Measurements from ENCODE around the gene CUEDC1. TPM values are rescaled to one million over a fixed set of nuclear protein-coding genes. Genes with fewer than 3 reads are reported as not detected.

CUEDC1 gene
- total RNA-seq, 1 experiment from 2014 or later: 0.71 TPM

DNA sequence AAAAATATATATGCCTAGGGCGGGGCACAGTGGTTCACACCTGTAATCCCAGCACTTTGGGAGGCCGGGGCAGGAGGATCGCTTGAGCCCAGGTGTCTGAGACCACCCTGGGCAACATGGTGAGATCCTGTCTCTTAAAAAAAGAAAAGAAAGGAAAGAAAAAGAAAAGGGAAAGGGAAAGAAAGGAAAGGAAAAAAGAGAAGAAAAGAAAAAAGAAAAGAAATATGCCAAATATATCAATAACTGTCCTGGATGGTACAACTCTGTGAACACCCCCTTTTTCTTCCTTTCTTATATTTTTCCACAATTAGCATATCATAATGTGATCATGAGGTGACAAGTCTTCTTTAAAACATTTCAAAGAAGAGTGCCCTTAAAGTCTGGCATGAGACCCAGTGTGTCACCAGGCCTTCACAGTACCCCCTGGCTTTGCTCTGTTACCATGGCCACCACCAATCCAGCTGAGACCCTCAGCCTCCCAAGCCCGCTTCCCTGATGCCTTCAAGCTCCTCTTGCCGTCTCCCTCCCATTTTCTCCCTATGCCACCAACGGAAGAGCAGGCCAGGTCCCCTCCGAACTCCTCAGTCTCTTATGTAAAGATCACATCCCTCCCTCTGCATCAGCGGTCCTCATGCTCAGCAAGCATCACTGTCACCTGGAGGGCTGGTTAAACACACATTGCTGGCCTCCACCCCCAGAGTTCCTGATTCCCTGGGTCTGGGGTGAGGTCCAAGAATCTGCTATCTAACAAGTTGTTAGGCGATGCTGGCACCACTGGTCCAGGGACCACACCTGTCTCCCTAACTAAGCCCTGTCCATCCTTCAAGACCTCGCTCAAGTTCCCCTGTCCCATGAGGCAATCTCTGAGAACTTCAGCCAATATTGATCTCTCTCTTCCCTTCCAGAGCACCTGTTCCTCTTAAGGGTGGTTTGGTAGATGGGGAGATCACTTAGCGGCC, 44.5 kb downstream of the CUEDC1 start:
- no peak for DNase-seq
- H3K36me3 ChIP-seq (ENCODE audit: insufficient read depth, low read length): no peaks in the 10 kb centered on the region
- no peaks in the 10 kb centered on the region for H3K9me3 ChIP-seq (ENCODE audit: low read length)
- H3K4me2 ChIP-seq (ENCODE audit: low read depth, low read length, poor library complexity, severe bottlenecking): no peak overlapping the region
- H3K79me2 ChIP-seq (ENCODE audit: low read length): no peaks in the 10 kb centered on the region
- no peaks in the 10 kb centered on the region for H3K9me2 ChIP-seq (replicated peaks; ENCODE audit: insufficient read depth, low read length)
- H3K27me3 ChIP-seq (ENCODE audit: low read length): no peaks in the 10 kb centered on the region
- no peaks in the 10 kb centered on the region for H4K20me1 ChIP-seq (ENCODE audit: insufficient read depth, low read depth, low read length)
- no peak overlapping the region for H2AFZ ChIP-seq (ENCODE audit: low read length)
- no peak overlapping the region for H3K9ac ChIP-seq (ENCODE audit: low read length)
- peaks cover 8% of the 10 kb centered on the region for H3K4me1 ChIP-seq (ENCODE audit: low read length)
- no peak overlapping the region for H3K4me3 ChIP-seq (ENCODE audit: low read length)
- H3K27ac ChIP-seq (ENCODE audit: low read length): no peak overlapping the region

DNA sequence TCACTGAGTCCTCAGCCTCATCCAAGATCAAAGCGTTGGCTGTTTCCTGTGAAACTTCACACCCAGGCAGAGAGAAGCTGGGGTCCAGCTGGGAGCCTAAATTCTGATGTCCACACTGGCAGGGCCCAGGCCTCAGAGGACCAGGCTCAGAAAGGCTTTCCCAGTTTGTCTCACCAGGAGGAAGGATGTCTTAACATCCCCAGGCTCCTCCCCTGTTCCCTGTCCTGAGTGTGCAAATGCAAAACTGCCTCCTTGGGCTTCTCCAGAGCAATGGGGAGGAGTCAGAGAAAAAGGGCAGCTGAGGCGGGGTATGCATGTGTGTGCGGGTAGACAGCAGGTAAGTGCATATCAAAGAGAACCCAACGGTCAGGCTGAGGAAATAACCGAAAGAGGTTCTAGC, 45.7 kb downstream of the CUEDC1 start:
- Histone ChIP-seq H3K36me3 (ENCODE audit: insufficient read depth, low read length) (no peaks in the 10 kb centered on the region), H3K4me2 (ENCODE audit: low read depth, low read length, poor library complexity, severe bottlenecking) (no peak overlapping the region), H3K9me3 (ENCODE audit: low read length) (no peaks in the 10 kb centered on the region), H3K4me3 (ENCODE audit: low read length) (no peak overlapping the region), H3K27me3 (ENCODE audit: low read length) (no peaks in the 10 kb centered on the region), H3K27ac (ENCODE audit: low read length) (no peak overlapping the region), H3K79me2 (ENCODE audit: low read length) (no peaks in the 10 kb centered on the region), H3K9me2 (replicated peaks; ENCODE audit: insufficient read depth, low read length) (no peaks in the 10 kb centered on the region), H3K4me1 (ENCODE audit: low read length) (no peaks in the 10 kb centered on the region), H3K9ac (ENCODE audit: low read length) (no peak overlapping the region), H2AFZ (ENCODE audit: low read length) (no peak overlapping the region), H4K20me1 (ENCODE audit: insufficient read depth, low read depth, low read length) (no peaks in the 10 kb centered on the region)
- DNase-seq: no peak

DNA sequence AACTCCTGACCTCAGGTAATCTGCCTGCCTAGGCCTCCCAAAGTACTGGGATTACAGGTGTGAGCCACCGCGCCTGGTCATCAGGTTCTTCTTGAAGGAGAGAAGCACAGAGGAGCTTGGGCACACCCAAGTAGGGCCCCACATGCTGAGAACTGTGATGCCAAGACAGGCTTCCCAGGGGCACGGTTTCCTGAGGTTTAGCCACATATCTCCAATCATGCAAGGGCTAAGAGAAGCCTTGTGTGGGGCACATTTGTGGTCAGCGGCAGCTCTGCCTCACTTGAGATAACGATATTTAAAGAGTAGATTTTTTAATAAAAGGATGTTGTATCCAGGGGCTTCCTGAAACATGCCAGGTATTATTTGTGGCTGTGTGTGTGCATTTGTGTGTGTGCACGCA, 46.9 kb downstream of the CUEDC1 start:
- H3K4me1 ChIP-seq (ENCODE audit: low read length): peaks cover 6% of the 10 kb centered on the region
- no peaks in the 10 kb centered on the region for H3K9me2 ChIP-seq (replicated peaks; ENCODE audit: insufficient read depth, low read length)
- H3K27me3 ChIP-seq (ENCODE audit: low read length): no peaks in the 10 kb centered on the region
- no peak for DNase-seq
- H3K4me2 ChIP-seq (ENCODE audit: low read depth, low read length, poor library complexity, severe bottlenecking): no peak overlapping the region
- H3K36me3 ChIP-seq (ENCODE audit: insufficient read depth, low read length): no peaks in the 10 kb centered on the region
- H4K20me1 ChIP-seq (ENCODE audit: insufficient read depth, low read depth, low read length): no peaks in the 10 kb centered on the region
- no peak overlapping the region for H3K27ac ChIP-seq (ENCODE audit: low read length)
- H3K9me3 ChIP-seq (ENCODE audit: low read length): no peaks in the 10 kb centered on the region
- no peak overlapping the region for H3K4me3 ChIP-seq (ENCODE audit: low read length)
- no peak overlapping the region for H3K9ac ChIP-seq (ENCODE audit: low read length)
- H2AFZ ChIP-seq (ENCODE audit: low read length): no peak overlapping the region
- no peaks in the 10 kb centered on the region for H3K79me2 ChIP-seq (ENCODE audit: low read length)

DNA sequence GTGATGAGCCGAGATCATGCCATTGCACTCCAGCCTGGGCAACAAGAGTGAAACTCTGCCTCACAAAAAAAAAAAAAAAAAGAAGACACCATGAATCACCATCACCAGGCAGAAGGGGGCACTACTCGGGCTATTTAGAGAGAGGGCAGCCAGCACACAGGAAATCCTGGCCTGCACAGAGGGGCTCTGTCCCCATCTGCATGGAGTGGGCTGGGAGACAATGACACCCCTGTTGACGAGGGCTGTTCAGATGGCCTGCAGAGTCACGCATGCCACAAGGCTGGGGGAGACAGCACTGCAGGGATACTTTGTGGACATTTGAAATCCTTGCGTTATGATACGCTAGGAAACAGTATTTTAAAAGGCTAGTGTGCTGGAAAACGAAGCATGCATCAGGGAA, 48.3 kb downstream of the CUEDC1 start:
- Histone ChIP-seq H3K79me2 (ENCODE audit: low read length) (no peaks in the 10 kb centered on the region), H3K4me2 (ENCODE audit: low read depth, low read length, poor library complexity, severe bottlenecking) (no peak overlapping the region), H2AFZ (ENCODE audit: low read length) (no peak overlapping the region), H3K9me3 (ENCODE audit: low read length) (no peaks in the 10 kb centered on the region), H3K4me3 (ENCODE audit: low read length) (no peak overlapping the region), H3K36me3 (ENCODE audit: insufficient read depth, low read length) (no peaks in the 10 kb centered on the region), H3K4me1 (ENCODE audit: low read length) (peaks cover 20% of the 10 kb centered on the region), H3K27me3 (ENCODE audit: low read length) (no peaks in the 10 kb centered on the region), H3K9me2 (replicated peaks; ENCODE audit: insufficient read depth, low read length) (no peaks in the 10 kb centered on the region), H3K9ac (ENCODE audit: low read length) (no peak overlapping the region), H3K27ac (ENCODE audit: low read length) (no peak overlapping the region), H4K20me1 (ENCODE audit: insufficient read depth, low read depth, low read length) (no peaks in the 10 kb centered on the region)
- DNase-seq: peak; percentile 68

DNA sequence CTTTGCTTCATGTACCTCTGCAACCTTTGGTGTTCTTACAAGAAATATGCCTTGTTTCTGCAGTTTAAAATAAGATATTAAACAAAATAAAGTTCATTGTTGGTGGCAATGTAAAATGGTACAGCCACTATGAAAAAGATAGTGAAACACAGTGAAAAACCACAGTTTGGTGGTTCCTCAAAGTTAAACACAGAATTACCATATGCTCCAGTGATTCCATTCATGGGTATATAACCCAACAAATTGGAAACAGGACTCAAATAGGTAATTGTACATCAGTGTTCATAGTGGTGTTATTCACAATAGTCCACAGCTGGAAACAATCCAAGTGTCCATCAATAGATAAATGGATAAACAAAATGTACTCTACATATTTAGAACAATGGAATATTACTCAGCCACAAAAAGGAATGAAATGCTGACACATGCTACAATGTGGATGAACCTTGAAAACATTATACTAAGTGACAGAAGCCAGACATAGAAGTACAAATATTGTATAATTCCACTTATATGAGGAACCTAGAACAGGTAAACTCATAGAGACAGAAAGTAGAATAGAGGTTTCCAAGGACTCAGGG, 49.2 kb downstream of the CUEDC1 start:
- Histone ChIP-seq H3K4me2 (ENCODE audit: low read depth, low read length, poor library complexity, severe bottlenecking) (no peak overlapping the region), H3K79me2 (ENCODE audit: low read length) (no peaks in the 10 kb centered on the region), H3K4me3 (ENCODE audit: low read length) (no peak overlapping the region), H3K9me3 (ENCODE audit: low read length) (no peaks in the 10 kb centered on the region), H3K9ac (ENCODE audit: low read length) (no peak overlapping the region), H2AFZ (ENCODE audit: low read length) (no peak overlapping the region), H3K27ac (ENCODE audit: low read length) (no peak overlapping the region), H3K36me3 (ENCODE audit: insufficient read depth, low read length) (no peaks in the 10 kb centered on the region), H3K27me3 (ENCODE audit: low read length) (no peaks in the 10 kb centered on the region), H3K4me1 (ENCODE audit: low read length) (peaks cover 21% of the 10 kb centered on the region), H4K20me1 (ENCODE audit: insufficient read depth, low read depth, low read length) (no peaks in the 10 kb centered on the region), H3K9me2 (replicated peaks; ENCODE audit: insufficient read depth, low read length) (no peaks in the 10 kb centered on the region)
- DNase-seq: no peak

DNA sequence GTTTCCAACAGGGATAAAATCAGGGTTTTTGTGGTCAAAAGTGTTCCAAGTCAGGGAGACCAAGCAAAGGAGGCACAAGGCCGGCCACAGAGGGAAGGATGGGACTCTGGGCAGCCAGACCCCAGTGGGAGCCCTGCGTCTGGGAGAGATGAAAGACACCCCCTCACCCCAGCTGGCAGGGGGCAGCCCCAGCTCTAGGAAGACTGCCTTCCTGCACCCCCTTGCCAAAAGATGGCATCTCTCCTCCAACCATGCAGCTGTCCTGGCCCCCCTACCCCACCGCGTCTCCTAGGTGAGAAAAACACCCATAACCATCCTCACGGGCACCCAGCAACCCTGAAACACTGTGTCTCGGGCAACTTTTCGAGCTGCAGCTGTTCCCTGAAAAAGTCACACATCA, 51.3 kb downstream of the CUEDC1 start:
- H3K36me3 ChIP-seq (ENCODE audit: insufficient read depth, low read length): no peaks in the 10 kb centered on the region
- no peaks in the 10 kb centered on the region for H3K9me3 ChIP-seq (ENCODE audit: low read length)
- H3K9ac ChIP-seq (ENCODE audit: low read length): no peak overlapping the region
- no peaks in the 10 kb centered on the region for H3K9me2 ChIP-seq (replicated peaks; ENCODE audit: insufficient read depth, low read length)
- H3K4me3 ChIP-seq (ENCODE audit: low read length): no peak overlapping the region
- no peak overlapping the region for H3K4me2 ChIP-seq (ENCODE audit: low read depth, low read length, poor library complexity, severe bottlenecking)
- H3K4me1 ChIP-seq (ENCODE audit: low read length): peaks cover 32% of the 10 kb centered on the region
- no peaks in the 10 kb centered on the region for H4K20me1 ChIP-seq (ENCODE audit: insufficient read depth, low read depth, low read length)
- H3K27me3 ChIP-seq (ENCODE audit: low read length): no peaks in the 10 kb centered on the region
- no peaks in the 10 kb centered on the region for H3K79me2 ChIP-seq (ENCODE audit: low read length)
- DNase-seq: no peak
- peak overlapping the region; percentile 40; the same call in 1 of the 2 replicates for H3K27ac ChIP-seq (ENCODE audit: low read length)
- H2AFZ ChIP-seq (ENCODE audit: low read length): no peak overlapping the region

DNA sequence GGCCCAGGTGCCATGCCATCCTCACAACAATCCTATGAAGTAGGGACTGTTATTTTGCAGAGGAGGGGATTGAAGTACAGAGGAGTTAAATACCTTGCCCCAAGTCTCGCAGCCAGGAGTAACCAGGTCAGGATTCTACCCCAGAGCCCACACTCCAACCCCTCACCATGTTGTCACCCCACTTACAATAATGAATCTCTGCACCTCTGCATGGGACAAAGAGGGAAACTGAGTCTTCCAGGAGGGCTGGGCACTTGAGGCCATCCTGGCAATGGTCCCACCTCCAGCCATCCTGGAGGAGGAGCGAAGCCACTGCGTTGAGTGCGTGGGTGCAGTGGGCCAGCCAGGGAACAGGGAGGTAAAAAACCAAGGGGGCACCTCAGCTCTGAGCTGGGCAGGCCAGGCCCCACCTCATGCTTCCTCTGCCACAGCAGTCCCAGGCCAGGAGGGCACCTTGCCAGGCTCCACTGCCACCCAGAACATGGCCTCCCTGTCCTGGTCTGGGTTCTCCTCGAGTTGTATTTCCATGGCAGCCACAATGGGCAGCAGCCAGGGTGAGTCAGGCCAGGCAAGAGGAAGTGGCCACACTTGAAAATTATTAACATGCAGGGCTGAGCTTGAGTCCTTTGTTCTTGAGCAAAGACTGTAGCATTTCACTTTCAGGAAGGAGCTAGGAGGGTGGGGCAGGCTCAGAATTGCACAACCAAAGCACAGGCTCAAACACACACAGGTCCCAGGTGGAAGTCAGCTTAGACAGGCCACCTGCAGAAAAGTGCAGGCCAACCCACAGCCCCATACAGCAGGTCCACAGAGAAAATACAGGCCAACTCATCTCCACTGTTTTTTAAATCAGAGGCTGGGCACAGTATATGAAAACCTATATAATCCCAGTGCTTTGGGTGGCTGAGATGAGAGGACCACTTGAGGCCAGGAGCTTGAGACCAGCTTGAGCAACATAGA, 52.1 kb downstream of the CUEDC1 start:
- Histone ChIP-seq H2AFZ (ENCODE audit: low read length) (no peak overlapping the region), H3K9me3 (ENCODE audit: low read length) (no peaks in the 10 kb centered on the region), H3K4me3 (ENCODE audit: low read length) (no peak overlapping the region), H3K4me2 (ENCODE audit: low read depth, low read length, poor library complexity, severe bottlenecking) (peak overlapping the region; percentile 8), H3K36me3 (ENCODE audit: insufficient read depth, low read length) (no peaks in the 10 kb centered on the region), H3K27me3 (ENCODE audit: low read length) (no peaks in the 10 kb centered on the region), H3K79me2 (ENCODE audit: low read length) (no peaks in the 10 kb centered on the region), H3K9ac (ENCODE audit: low read length) (no peak overlapping the region), H3K9me2 (replicated peaks; ENCODE audit: insufficient read depth, low read length) (no peaks in the 10 kb centered on the region), H3K27ac (ENCODE audit: low read length) (peak overlapping the region; percentile 40), H3K4me1 (ENCODE audit: low read length) (peaks cover 32% of the 10 kb centered on the region), H4K20me1 (ENCODE audit: insufficient read depth, low read depth, low read length) (no peaks in the 10 kb centered on the region)
- DNase-seq: peak; percentile 57
